Uterus (tissue), 4 donors: Measurements from ENCODE around the gene LRRC72. TPM values are rescaled to one million over a fixed set of nuclear protein-coding genes. Genes with fewer than 3 reads are reported as not detected.

Experiments used
- DNase-seq, 2 donors: peaks; one replicate each; pipeline ENCODE4 v3.0.0-alpha.2; 2019 to 2020
- H3K27ac ChIP-seq, 2 donors: fragments of 200-600 bp; sonication (generic); 1 replicate in 1 of 2; 2 replicates in 1 of 2; pipeline ENCODE4 v1.5.1; 2016 to 2018
- H3K27me3 ChIP-seq, 2 donors: fragments of 200-600 bp; sonication (generic); one replicate each; pipeline ENCODE4 v1.5.1; 2018 to 2019; ENCODE audit warnings: control low read depth in 1 of 2
- H3K36me3 ChIP-seq, 2 donors: fragments of 200-600 bp; sonication (generic); one replicate each; pipeline ENCODE4 v1.5.1; 2019; ENCODE audit warnings: control low read depth in 1 of 2
- H3K4me1 ChIP-seq, 2 donors: fragments of 200-600 bp; sonication (generic); one replicate each; pipeline ENCODE4 v1.5.1; 2018 to 2019; ENCODE audit warnings: control low read depth in 1 of 2
- H3K4me3 ChIP-seq, 2 donors: fragments of 200-600 bp; sonication (generic); 1 replicate in 1 of 2; 2 replicates in 1 of 2; pipeline ENCODE4 v1.5.1; 2018 to 2019; ENCODE audit warnings: mild to moderate bottlenecking in 1 of 2
- H3K9me3 ChIP-seq, 2 donors: fragments of 200-600 bp; sonication (generic); one replicate each; pipeline ENCODE4 v1.5.1; 2019; ENCODE audit warnings: control low read depth in 1 of 2
- CTCF ChIP-seq, 4 experiments: fragments of 200-600 bp in 2 of 4; fragments of 450-650 bp in 2 of 4; sonication (generic) in 2 of 4; IDR thresholded peaks; one replicate each; pipeline ENCODE4 v1.5.1; 2016 to 2019; ENCODE audit warnings: antibody characterized with exemption in 4 of 4, mild to moderate bottlenecking in 2 of 4, moderate library complexity in 1 of 4
- POLR2A ChIP-seq, 2 donors: fragments of 450-650 bp; IDR thresholded peaks; one replicate each; pipeline ENCODE4 v1.6.1; 2016; ENCODE audit warnings: antibody characterized with exemption in 2 of 2, mild to moderate bottlenecking in 1 of 2, moderate library complexity in 1 of 2
- intact Hi-C: fragments of 100-400 bp; cut with DNase I; formaldehyde crosslinking; loops from one replicate; pipeline ENCODE4 v1.15.1; 2023; ENCODE audit warnings: low total_unique reads
- total RNA-seq, 4 donors: library from RNA; depleted of rRNA in 3 of 4; stranded (reverse); fragments of >200 nt in 3 of 4; gene quantifications; one replicate each; pipeline versions ENCODE4 v1.1.0 to v1.2.4, GENCODE V29; 2014 to 2023
- donor health status: DM: yes; HTN: yes; CAD: no.

Gene LRRC72
- total RNA-seq, 4 donors from 2014 or later: not detected

- Histone ChIP-seq H3K36me3 (no peaks in the 10 kb centered on the region), H3K9me3 (no peaks in the 10 kb centered on the region), H3K4me1 (no peaks in the 10 kb centered on the region), H3K27me3 (no peaks in the 10 kb centered on the region), H3K27ac (no peak overlapping the region), H3K4me3 (no peak overlapping the region)
- TF ChIP-seq POLR2A (IDR thresholded peaks at IDR 0.05) (no peak), CTCF (IDR thresholded peaks at IDR 0.05) (no peak)
- intact Hi-C loops: no loop called here
- DNase-seq: no peak
Observed at GRCh38 chr7:16579216-16579615, 52.6 kb downstream of the LRRC72 start.

- Histone ChIP-seq H3K36me3 (no peaks in the 10 kb centered on the region), H3K4me3 (no peak overlapping the region), H3K9me3 (no peaks in the 10 kb centered on the region), H3K27me3 (no peaks in the 10 kb centered on the region), H3K27ac (no peak overlapping the region), H3K4me1 (no peaks in the 10 kb centered on the region)
- intact Hi-C loops: no loop called here
- TF ChIP-seq CTCF (IDR thresholded peaks at IDR 0.05) (no peak), POLR2A (IDR thresholded peaks at IDR 0.05) (no peak)
- DNase-seq: no peak
Observed at GRCh38 chr7:16581286-16581685, 54.7 kb downstream of the LRRC72 start.

GRCh38 chr7:16583834-16584233 is 57.2 kb downstream of the LRRC72 start:
- Histone ChIP-seq H3K4me3 (no peak overlapping the region), H3K27me3 (no peaks in the 10 kb centered on the region), H3K27ac (no peak overlapping the region), H3K4me1 (no peaks in the 10 kb centered on the region), H3K36me3 (no peaks in the 10 kb centered on the region), H3K9me3 (no peaks in the 10 kb centered on the region)
- TF ChIP-seq POLR2A (IDR thresholded peaks at IDR 0.05): no peak
- no peak for TF ChIP-seq CTCF (IDR thresholded peaks at IDR 0.05)
- no peak for DNase-seq
- intact Hi-C loops: no loop called here

GRCh38 chr7:16585540-16585939 is 58.9 kb downstream of the LRRC72 start:
- TF ChIP-seq POLR2A (IDR thresholded peaks at IDR 0.05) (no peak), CTCF (IDR thresholded peaks at IDR 0.05) (no peak)
- Histone ChIP-seq H3K27me3 (no peaks in the 10 kb centered on the region), H3K36me3 (no peaks in the 10 kb centered on the region), H3K9me3 (no peaks in the 10 kb centered on the region), H3K27ac (no peak overlapping the region), H3K4me1 (no peaks in the 10 kb centered on the region), H3K4me3 (no peak overlapping the region)
- DNase-seq: no peak
- intact Hi-C loops: no loop called here

GRCh38 chr7:16586081-16586874 is 59.7 kb downstream of the LRRC72 start:
- no peak for DNase-seq
- no peaks in the 10 kb centered on the region for H3K9me3 ChIP-seq
- H3K4me3 ChIP-seq: no peak overlapping the region
- intact Hi-C loops: no loop called here
- no peaks in the 10 kb centered on the region for H3K4me1 ChIP-seq
- no peak overlapping the region for H3K27ac ChIP-seq
- H3K36me3 ChIP-seq: no peaks in the 10 kb centered on the region
- no peaks in the 10 kb centered on the region for H3K27me3 ChIP-seq
- TF ChIP-seq CTCF (IDR thresholded peaks at IDR 0.05): no peak
- TF ChIP-seq POLR2A (IDR thresholded peaks at IDR 0.05): no peak
